Measurements from ENCODE around the gene SPRY1. TPM values are rescaled to one million over a fixed set of nuclear protein-coding genes. Genes with fewer than 3 reads are reported as not detected.

The SPRY1 gene
- 4.8 to 7.5 TPM (median 5.7 TPM) in 5 replicates for total RNA-seq (2022; extraction: Qiagen RNA extraction)

GRCh38 chr4:123396307-123397143 lies at the start of gene SPRY1:
TSS of gene SPRY1 (plus strand) at chr4:123396795. CDS start at chr4:123401592, 4,797 bp downstream.

